Inflammatory macrophage treated with lipopolysaccharide for 4 hours (primary cell): Measurements from ENCODE around the gene EPDR1.
"Not testable (repeated sequence)": the region's sequence is repeated elsewhere in the genome, so short reads cannot be mapped to it uniquely, and the experiment has no call there.

Experiments
- DNase-seq: peaks from one replicate; pipeline ENCODE4 v3.0.0-alpha.2; 2020

EPDR1 gene

DNA sequence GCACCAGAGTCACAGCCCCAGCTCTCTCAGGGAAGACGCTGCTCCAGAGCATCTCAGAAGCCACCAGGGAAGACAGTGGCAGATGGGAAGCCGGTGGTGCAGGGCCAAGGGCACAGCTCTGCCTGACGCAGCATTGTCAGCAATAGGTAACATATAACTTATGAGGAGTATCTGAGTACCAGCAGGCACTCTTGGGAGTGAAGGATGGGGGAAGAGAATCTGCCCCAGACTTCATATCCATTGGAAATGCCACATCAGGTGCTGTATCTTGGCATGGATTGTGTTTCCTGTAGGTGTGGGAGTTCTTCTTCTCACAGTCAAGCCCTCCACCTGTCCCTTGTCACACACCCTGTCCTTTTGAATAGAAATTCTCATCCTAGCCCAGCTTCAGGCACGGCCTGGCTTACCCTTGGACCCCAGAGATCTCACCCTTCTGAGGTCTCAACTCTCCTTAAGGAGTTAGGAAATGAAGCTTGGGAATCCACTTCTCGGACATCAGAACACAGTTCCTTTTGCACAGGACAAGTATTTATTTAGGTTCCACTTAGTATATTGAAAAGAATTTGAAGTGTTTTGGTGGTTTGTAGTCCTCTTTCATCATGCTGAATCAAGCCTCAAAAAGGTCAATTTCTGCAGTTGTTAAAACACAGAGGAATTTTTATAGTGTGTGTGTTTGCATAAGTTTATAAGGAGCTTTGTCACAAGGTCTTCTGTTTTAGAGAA is 9.9 kb downstream of the EPDR1 start:
- DNase-seq = no peak

DNA sequence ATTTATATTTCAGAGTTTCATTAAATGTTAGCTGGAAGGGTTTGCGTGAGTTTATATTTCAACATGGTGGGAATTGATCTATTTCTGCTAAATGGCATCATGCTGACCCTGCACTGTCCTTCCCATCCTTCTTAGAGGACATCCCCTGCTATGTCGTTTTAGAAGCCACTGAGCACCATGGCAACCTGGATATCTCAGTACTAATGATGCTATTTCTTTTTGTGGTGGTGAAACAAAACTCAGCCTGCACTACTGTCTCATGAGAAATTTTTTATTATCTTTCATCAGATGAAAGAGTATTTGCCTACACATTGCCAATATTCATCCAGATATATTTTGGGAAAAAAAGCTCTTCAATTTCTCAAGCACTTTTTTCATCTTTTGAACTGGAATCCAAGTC is 12.1 kb downstream of the EPDR1 start:
- DNase-seq = no peak

DNA sequence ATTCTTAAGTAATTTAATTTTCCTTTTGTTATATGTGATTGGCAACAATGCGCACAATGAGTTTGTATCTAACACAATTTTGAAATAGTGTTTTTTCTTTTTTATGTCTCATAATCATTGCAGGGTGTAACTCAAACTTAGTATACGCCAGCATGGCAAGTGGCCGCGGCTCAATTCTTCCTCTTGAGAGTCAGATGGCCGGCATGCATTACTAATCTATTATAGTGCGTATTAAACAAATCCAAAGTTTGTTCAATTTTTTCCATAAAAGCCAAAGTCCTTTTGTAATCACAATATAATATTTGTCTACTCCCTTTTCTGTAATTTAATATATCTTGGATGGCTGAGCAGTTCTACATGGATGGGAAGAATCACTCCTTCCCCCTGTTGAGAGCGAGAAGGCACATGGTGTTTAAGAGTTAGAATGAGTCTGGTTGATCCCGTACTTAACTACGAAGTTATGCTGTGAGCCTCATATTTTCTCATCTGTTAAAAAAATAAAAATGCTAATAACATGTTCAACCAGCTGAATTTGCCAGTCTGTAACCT is 12.7 kb downstream of the EPDR1 start:
- DNase-seq = no peak

DNA sequence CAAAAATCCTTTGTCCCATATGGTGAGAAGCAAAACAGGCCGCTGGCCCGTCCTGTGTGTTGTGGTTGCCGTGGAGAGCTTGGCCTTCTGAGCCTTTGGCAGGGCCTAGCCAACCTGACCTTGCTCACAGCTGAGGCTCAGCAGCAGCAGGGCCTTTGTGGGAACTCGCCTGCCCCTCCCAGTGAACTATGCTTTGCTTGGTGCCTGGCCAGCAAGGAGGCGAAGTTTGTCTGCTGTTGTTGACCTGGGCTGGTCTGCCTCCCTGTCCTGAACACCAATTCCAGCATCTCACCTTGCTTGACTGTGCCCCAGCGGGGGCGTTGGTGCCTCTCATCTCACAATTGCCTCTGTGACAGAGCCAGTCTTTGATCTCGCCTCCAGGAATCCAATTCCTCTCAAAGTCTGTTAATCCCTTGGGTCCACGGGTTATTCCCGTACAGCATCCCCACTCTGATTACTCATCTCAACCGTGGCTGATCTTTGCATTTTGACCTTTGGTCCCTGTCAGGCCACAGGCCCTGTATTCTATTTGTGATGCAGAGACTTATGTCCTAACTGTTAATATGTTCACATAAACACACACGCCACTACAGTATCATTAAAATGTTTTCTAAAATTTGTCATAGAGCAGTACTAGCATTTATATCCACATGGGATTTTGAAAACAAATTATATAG is 22.6 kb downstream of the EPDR1 start:
- DNase-seq = no peak

DNA sequence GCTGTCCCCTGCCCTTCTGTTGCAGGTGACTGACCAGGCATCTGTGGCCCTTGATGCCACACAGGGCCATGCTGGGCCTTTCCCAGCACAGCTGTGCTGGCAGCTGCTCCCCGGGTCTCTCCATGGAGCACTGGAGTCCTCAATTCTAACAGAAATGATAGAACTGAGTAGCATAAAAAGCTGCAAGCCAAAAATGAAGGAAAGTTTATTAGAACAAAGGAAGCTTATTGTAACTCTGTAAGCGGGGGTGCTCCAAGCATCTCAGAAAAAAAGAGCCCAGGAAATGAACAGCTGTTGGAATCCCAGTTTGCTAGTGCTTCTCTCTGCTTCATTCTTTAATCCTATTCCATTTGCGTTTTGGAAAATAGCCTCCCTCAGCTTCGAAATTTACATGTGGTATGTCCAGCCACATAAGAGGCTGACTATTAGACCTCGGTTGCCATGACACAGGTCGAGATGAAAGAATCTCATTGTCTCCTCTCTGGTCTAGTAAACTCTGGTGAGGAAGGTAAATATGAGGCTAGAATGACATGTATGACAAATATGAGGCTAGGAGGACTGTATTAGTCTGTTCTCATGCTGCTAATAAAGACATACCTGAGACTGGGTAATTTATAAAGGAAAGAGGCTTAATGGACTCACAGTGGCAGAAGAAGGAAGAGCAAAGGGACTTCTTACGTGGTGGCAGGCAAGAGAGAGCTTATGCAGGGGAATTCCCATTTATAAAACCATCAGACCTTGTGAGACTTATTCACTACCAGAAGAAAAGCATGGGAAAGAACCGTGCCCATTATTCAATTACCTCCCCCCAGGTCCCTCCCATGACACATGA is 23.7 kb downstream of the EPDR1 start:
- DNase-seq = peak; percentile 23

DNA sequence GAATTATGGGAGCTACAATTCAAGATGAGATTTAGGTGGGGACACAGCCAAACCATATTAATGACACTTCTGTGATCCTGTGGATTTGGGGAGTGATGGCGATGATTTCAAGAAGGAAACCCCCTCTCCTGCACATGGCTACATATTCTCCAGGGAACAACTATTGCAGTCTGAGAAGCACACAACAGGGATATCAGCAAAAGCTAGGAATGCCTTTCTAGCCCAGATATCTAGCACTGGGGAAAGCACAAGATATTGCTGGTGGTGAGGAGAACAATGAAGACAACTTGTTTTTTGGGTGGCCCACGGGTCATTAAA is 24.3 kb downstream of the EPDR1 start:
- no peak for DNase-seq

DNA sequence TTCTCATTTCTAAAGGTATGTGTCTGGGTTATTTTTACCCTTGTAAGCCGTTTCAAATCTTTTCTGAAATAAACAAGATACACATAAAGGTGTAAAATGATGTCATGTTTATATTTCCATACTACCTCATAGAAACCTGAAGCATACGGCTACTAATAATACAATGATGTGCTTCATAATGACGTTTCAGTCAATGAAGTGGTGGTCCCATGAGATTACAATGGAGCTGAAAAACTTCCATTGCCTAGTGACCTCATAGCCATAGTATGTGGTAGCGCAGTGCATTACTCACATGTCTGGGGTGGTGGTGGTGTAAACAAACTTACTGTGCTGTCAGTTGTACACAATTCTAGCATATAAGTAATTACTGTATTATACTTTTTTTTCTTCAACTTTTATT is 24.9 kb downstream of the EPDR1 start:
- no peak for DNase-seq

DNA sequence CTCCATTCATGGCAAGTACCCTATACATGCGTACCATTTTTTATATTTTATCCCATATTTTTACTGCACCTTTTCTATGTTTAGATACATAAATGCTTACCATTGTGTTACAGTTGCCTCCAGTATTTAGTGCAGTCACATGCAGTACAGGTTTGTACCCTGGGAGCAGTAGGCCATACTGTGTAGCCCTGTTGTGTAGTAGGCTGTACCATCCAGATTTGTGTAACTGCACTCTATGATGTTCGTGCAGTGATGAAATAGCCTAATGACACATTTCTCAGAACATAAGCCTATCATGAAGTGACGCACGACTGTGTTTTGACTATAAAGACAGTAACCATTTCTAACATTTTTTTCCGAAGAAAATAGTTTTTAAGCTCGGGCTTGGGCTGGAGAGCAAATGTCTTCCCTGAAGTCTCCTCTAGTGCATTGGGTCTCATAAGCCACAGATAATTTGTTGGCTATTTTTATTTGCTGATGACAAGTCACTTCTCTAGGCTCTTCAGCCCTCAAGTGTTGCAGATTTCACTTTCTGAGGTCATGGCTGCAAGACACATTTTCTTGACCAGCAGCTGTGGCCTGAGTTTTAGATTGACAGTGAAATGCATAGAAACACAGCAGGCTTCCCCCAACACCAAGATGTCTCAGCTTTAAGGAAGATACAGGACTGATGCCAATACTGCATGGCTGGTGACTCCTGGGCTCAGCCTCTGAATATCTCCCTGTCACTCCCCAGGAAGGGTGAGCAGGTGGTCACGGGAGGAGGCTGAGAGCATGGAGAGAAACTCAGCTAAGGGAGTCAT is 26.9 kb downstream of the EPDR1 start:
- DNase-seq = no peak

DNA sequence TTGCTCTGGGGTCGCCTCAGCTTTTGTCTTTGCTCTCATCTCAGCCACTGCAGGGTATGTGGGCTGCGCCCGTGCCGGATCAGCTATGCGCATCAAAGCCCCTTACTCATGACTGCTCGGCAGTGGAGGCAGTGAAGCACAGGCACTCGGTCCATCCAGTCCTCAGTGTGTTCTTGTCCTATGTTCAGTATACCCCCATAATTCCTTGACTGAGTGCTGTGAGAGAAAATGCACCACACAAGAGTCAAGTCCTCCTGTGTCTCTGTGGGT is 27.4 kb downstream of the EPDR1 start:
- DNase-seq = no peak

DNA sequence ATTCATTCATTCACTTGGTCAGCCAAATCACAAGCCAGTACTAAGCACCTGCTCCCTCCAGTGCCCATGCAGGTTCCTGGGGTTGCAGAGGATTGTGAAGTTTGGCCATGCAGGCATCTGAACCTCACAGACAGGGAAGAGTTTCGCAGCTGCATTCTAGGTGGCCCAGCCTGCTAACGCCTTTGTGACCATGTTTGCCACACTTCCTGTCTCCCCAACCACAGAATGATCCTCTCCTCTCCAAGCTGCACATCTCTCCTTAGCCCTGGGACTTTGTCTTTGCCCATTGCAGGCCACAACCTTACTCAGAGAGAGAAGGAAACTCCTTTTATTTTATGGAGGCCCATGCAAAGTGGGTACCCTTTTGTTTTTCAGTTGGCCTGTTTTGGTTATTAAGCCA is 31.8 kb downstream of the EPDR1 start:
- no peak for DNase-seq

DNA sequence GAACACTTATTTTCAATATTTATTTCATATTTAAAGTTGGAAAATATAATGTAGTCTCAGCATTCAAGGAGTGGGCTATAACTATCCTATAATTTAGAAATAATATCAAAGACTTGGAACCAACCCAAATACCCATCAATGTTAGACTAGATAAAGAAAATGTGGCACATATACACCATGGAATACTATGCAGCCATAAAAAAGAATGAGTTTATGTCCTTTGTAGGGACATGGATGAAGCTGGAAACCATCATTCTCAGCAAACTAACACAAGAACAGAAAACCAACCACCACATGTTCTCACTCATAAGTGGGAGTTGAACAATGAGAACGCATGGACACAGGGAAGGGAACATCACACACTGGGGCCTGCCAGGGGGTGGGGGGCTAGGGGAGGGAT is 33.8 kb downstream of the EPDR1 start:
- DNase-seq = not testable (repeated sequence)

DNA sequence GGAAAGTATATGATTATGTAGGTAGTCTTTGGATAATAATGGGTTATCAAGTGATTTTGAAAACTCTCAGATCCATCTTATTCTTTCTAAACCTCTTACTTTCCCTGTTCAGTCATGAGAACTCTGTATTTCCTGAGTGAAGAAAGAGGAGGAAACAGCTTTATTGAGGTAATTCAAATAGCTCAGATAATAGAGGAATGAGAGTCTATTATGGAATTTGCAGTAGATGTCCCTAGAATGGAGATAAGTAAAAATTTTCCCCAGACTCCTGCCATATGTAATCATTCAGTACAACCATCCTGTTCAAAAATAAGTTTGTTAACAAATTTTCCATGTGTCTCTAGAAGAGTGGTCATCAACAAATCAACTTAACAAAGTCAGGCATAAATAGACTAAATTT is 36.4 kb downstream of the EPDR1 start:
- DNase-seq = no peak

DNA sequence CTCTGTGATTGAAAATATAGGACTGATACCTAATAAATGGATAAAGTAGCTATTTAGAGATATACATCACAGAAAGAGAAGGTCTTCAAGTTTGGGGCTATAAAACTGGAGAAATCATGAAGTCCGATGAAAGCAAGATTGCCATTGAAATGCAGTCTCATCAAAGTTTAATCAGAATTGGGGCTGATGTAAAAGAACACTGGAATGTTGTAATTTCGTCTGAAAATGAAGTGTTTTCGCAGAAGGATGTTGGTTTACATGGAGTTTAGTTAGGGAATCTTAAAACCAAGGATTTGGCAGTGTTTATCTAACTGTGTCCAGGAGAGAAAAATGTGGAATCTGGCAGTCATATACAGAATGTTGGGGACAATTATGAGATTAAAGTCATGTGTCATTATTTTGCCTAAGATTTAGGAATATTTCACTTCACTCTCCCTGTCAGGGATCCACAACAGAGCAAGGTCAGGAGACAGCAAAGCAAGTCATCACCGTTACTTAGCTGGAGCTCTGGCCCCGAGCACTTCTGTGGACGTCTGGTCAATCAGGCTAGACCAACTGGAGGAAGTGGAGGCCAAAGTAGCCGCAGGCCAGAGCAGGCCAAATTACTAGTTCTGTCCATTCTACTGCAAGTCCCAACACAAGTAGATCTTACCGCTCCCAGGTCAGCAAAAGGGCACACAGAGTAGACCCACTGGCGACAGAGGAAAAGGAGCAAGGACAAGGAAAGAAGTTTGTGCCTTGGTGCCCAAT is 37.0 kb downstream of the EPDR1 start:
- DNase-seq = no peak

DNA sequence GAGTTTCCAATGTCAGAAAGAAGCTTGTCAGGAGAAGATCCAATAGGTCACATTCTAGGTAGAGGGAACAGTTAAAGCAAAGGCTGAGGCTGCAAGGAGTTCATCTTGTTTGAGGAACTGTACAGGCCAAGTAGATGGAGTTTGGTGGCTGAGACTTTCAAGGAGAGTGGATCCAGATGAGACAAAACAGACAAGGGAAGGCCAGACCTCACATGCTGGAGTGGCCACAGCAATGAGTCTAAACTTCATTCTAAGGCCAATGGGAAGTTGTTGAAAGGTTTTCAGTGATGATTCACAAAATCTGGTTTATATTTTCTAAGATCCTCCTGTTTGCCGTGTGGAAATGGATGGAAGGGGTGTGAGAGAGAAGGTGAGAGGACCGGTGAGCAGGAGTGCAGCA is 40.0 kb downstream of the EPDR1 start:
- DNase-seq = no peak

DNA sequence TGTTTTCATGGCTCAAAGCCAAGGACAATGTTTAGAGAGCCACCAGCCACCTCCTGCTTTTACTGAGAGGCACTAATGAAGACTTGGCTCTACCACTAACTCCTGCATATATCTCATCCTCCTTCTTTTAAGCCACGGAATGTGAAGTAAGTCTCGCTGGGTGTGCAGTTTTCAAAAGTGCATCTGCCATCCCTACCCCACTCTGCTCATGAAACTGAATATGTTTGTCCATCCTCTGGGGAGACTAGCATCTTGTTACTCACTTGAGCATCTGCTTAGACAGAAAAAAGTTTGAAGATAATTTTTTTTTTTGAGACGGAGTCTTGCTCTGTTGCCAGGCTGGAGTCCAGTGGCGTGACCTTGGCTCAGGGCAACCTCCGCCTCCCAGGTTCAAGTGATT is 40.8 kb downstream of the EPDR1 start:
- no peak for DNase-seq

DNA sequence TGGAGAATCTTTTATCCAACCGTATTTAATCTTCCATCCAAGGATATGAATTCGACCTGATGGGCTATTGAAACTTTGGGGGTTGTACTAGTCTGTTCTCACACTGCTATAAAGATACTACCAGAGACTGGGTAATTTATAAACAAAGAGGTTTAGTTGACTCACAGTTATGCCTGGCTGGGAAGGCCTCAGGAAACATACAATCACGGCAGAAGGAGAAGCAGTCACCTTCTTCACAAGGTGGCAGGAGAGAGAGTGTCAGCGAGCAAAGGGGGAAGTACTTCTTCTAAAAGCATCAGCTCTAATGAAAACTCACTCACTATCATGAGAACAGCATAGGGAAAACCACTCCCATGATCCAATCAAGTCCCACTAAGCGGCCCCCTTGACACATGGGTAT is 43.8 kb downstream of the EPDR1 start:
- no peak for DNase-seq

DNA sequence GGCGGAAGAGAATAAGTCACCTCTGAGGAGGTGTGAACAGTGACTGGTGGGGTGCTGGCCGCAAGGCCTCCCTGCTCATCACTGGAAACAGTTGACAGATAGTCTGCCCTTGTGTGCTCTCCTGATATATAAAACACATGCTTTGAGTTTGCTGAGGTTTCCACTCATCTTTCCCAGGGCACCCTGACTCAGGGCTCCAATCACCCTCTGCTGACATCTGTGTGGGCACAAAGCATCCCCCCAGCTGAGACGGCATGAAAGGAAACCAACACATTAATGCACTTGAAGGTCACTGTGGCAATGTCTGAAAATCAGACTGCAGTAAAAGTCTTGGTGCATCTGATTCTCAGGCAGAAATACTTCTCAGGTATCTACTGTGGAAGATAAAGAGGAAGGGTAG is 49.8 kb downstream of the EPDR1 start:
- no peak for DNase-seq

DNA sequence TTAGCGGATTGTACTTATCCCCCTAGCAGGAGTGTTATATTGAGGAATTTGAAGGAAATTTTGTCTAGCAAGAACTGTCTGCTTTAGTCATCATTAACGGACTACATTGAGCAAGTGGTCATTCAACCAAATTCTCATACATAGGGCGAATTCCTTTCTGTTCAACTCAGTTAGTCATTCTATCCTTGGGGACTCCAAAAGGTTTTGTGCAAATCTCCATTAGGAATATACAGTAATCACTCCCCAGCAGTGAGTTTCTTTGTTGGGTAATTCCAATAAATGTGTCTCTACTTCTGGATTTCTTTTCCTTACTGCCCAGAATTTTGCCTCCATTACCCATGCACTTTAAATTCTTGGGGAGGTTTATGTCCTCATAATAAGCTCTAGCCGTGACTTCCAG is 51.1 kb downstream of the EPDR1 start:
- no peak for DNase-seq

DNA sequence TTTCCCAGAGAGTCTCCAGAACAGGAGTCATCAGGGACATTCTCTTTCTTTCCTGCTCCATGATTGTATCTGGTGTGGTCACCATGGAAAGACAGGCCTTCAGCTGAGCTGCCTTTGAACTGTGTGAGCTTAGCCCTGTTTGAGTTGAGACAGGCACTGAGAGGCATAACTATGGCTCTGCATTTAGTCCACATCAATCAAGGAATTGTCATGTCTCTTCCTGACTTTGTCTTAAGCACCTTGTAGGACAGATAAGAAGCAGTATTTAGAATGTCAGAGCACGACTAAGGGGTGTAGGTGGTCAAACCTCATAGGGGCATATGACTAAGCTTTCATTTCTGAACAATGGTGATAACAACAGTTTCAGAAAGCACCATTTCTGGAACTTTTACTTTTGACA is 53.5 kb downstream of the EPDR1 start:
- DNase-seq = no peak

DNA sequence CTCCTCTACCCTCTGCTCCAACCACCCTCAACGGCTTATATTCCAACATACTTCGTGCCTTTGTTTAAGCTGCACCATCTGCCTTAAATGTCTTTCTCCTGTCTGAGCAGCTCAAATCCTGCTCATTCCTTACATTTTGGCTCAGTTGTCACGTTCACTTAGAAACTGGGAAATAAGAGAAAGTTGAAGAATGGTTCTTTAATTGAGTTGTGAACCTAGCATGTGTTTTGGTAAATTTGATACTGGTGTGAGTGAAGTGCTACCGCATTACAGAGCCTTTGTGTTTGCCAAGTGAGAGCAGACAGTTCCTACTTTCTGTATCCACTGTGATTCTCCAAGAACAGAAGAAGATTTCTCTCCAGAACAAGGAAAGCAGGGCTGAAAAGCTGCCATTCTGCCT is 54.3 kb downstream of the EPDR1 start:
- no peak for DNase-seq

DNA sequence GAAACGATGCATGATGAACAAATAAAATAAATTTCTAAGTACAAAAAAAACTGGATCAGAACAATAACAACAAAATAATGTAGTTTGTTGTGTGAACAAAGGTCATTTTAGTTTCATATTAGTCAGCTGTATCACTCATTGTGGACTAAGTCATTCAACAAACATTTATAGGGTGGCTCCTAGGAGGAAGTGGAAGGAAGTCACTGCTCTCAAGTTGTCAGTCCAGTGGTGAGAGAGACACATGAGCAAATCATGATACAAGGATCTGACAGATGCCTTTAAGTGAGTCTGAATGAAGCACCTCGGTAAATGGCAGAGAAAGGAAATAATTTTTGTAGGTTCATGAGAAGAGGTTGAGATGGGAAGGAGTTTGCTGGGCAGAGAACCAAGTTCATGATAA is 56.8 kb downstream of the EPDR1 start:
- peak; percentile 24 for DNase-seq

DNA sequence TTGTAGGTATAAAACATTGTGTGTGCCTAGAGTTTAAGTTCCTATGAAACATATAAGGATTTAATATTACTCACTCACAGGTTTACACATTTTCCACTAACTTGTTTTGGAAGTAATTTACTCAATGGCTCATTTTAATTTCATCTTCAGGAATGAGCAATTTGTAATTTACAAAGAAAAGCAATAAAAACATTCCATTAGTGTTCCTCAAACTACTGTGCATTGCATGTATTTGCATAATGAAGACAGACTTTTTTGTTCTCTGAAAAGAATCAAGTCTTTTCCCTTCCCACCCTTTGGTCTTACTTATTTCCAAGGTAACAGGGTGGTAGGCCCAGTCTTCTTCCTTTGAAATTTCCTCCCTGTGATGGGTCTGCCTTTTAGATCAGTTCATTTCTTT is 61.2 kb downstream of the EPDR1 start:
- DNase-seq = no peak

DNA sequence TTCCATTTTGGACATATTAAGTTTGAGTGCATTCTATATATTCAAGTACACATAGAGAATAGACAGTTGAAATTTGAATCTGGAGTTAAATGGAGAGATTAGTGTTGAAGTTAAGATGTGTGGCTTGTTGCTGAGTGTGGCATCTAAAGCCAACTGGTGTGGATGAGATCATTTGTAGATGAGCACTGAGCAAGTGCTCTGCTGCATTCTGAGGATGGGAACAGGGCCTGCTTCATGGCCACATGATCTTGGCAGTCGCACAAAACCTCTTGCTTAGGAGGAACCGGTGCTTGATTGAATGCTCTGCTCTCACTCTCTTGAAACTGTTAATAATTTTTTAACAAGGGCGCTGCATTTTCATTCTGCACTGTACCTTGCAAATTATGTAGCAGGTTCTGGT is 62.0 kb downstream of the EPDR1 start:
- DNase-seq = peak; percentile 42
